Osteoblast (primary cell): ENCODE measurements around the gene SERP1. TPM values are rescaled to one million over a fixed set of nuclear protein-coding genes. Genes with fewer than 3 reads are reported as not detected.

Experiments
- DNase-seq: peaks from one replicate; pipeline ENCODE4 v3.0.0; 2011; ENCODE audit warnings: low spot score, mixed read lengths; ENCODE audit not compliant: insufficient read length; ENCODE audit errors: missing footprints
- H2AFZ ChIP-seq: 2 replicates; pipeline ENCODE4 v1.6.0; 2011; ENCODE audit warnings: mild to moderate bottlenecking, low read length
- H3K27ac ChIP-seq: 2 replicates; pipeline ENCODE4 v1.5.1; 2011; ENCODE audit warnings: mild to moderate bottlenecking, low read depth, low read length, moderate library complexity
- H3K27me3 ChIP-seq: 2 replicates; pipeline ENCODE4 v1.6.0; 2012; ENCODE audit warnings: mild to moderate bottlenecking, control low read depth, inconsistent platforms, low read length, moderate library complexity; ENCODE audit not compliant: insufficient read depth
- H3K36me3 ChIP-seq: 2 replicates; pipeline ENCODE4 v1.5.1; 2011; ENCODE audit warnings: mild to moderate bottlenecking, low read length, control low read depth, moderate library complexity; ENCODE audit not compliant: insufficient read depth
- H3K4me1 ChIP-seq: 2 replicates; pipeline ENCODE4 v1.5.1; 2011; ENCODE audit warnings: mild to moderate bottlenecking, low read length, control low read depth, moderate library complexity; ENCODE audit not compliant: insufficient read depth
- H3K4me2 ChIP-seq: 2 replicates; pipeline ENCODE4 v1.6.0; 2011; ENCODE audit warnings: mild to moderate bottlenecking, low read length; ENCODE audit not compliant: insufficient read depth
- H3K4me3 ChIP-seq: fragments of 200-600 bp; sonication (generic); 3 replicates; pipeline ENCODE4 v1.5.1; 2012; ENCODE audit warnings: mild to moderate bottlenecking, low read length, inconsistent platforms; ENCODE audit not compliant: insufficient read depth
- H3K79me2 ChIP-seq: 2 replicates; pipeline ENCODE4 v1.6.0; 2012; ENCODE audit warnings: mild to moderate bottlenecking, low read length, control low read depth, inconsistent platforms; ENCODE audit not compliant: insufficient read depth
- H3K9me3 ChIP-seq: 2 replicates; pipeline ENCODE4 v1.5.1; 2011; ENCODE audit warnings: low read depth, low read length, control low read depth
- H4K20me1 ChIP-seq: 2 replicates; pipeline ENCODE4 v1.6.0; 2012; ENCODE audit warnings: mild to moderate bottlenecking, low read length, control low read depth; ENCODE audit not compliant: insufficient read depth
- CTCF ChIP-seq: IDR thresholded peaks from 2 replicates; pipeline ENCODE4 v1.5.1; 2011; ENCODE audit warnings: mild to moderate bottlenecking, low read depth, low read length, moderate library complexity; ENCODE audit errors: extremely low read depth
- total RNA-seq: library from RNA; depleted of rRNA; stranded (reverse); fragments of >200 nt; gene quantifications from 2 replicates; pipeline ENCODE4 v1.2.3, GENCODE V29; 2012

Gene SERP1
- total RNA-seq, 1 donor = 124 TPM

DNA sequence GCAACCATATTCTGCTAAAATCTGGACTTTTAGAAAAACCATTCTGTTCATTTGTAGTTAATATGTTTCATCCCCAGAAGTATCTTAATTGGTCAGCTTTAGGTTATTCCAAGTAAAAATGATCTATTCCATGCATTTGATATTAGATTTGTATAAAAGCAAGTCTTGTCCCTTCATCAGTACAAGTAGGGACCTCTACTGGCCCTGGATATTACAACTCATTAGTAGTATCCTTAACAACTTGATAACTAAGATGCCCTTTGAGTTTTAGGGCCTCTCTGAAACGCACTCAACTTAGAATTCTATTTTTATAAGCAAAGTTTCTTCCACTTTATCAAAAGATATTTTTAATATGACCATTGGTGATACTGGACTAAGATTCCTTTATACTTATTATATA is 31.6 kb upstream of the SERP1 start:
- Histone ChIP-seq H3K79me2 (peaks cover 3% of the 10 kb centered on the region), H3K4me2 (no peak overlapping the region), H3K4me3 (no peak overlapping the region), H3K27me3 (no peaks in the 10 kb centered on the region), H3K9me3 (no peaks in the 10 kb centered on the region), H2AFZ (no peak overlapping the region), H4K20me1 (no peaks in the 10 kb centered on the region), H3K27ac (no peak overlapping the region), H3K4me1 (no peaks in the 10 kb centered on the region), H3K36me3 (peaks cover 55% of the 10 kb centered on the region)
- TF ChIP-seq CTCF = no peak
- peak; percentile 31 for DNase-seq

- no peaks in the 10 kb centered on the region for H3K79me2 ChIP-seq
- H3K4me1 ChIP-seq = no peaks in the 10 kb centered on the region
- H3K4me3 ChIP-seq = no peak overlapping the region
- no peak overlapping the region for H3K4me2 ChIP-seq
- H2AFZ ChIP-seq = no peak overlapping the region
- no peaks in the 10 kb centered on the region for H4K20me1 ChIP-seq
- no peak for TF ChIP-seq CTCF
- no peaks in the 10 kb centered on the region for H3K27me3 ChIP-seq
- H3K9me3 ChIP-seq = no peaks in the 10 kb centered on the region
- DNase-seq = no peak
- peaks cover 50% of the 10 kb centered on the region for H3K36me3 ChIP-seq
- H3K27ac ChIP-seq = no peak overlapping the region
Measured at GRCh38 chr3:150567328-150567727, 21.0 kb upstream of the SERP1 start.

DNA sequence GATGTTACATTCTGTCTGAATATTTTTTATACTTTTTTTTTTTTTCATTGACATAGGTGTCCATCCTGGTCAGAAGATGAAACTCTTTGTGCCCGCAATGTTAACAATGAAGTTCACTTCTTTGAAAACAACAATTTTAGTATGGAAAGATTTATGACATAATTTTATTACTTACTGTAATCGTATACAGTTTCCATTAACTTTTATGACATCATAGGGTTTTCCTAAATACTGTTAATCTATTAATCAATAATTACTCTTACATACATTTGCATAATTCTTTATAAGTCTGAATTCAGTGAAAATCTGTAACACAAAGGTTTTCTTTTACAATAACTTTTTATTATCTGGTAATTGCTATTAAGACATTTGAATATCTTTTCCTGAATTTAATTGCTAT is 17.9 kb upstream of the SERP1 start:
- no peak for DNase-seq
- peaks cover 42% of the 10 kb centered on the region for H3K36me3 ChIP-seq
- no peak for TF ChIP-seq CTCF

DNA sequence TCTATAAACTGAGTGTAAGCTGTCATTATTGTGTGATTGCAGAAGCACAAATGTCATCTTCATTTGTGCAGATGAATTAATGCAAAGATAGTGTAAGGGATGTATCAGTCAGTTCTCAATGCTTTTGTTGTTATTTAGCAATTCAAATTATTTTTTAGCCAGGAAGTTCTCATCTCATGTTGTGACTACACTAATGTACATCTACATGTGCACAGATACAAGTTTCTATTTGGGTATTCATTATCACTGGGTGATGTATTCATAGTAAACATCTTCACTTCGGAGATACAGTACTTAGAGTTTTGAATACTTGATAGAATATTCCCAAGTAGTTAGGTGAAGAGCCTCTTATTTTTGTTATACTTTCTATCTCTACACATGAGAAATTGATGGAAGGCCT is 11.4 kb upstream of the SERP1 start:
- Histone ChIP-seq H2AFZ (no peak overlapping the region), H3K4me1 (no peaks in the 10 kb centered on the region), H3K4me3 (no peak overlapping the region), H3K27ac (no peak overlapping the region), H3K27me3 (no peaks in the 10 kb centered on the region), H3K9me3 (no peaks in the 10 kb centered on the region), H3K36me3 (peaks cover 30% of the 10 kb centered on the region), H3K4me2 (no peak overlapping the region), H3K79me2 (peaks cover 47% of the 10 kb centered on the region), H4K20me1 (no peaks in the 10 kb centered on the region)
- TF ChIP-seq CTCF = no peak
- DNase-seq = no peak

More for the DNA sequence above, 17.9 kb upstream of the SERP1 start:
- Histone ChIP-seq H2AFZ (no peak overlapping the region), H3K4me3 (no peak overlapping the region), H3K79me2 (no peaks in the 10 kb centered on the region), H3K4me2 (no peak overlapping the region), H3K27ac (no peak overlapping the region), H3K4me1 (no peaks in the 10 kb centered on the region), H4K20me1 (no peaks in the 10 kb centered on the region), H3K9me3 (no peaks in the 10 kb centered on the region), H3K27me3 (no peaks in the 10 kb centered on the region)
